ENCODE measurements around the gene KCNC2.

The KCNC2 gene

DNA sequence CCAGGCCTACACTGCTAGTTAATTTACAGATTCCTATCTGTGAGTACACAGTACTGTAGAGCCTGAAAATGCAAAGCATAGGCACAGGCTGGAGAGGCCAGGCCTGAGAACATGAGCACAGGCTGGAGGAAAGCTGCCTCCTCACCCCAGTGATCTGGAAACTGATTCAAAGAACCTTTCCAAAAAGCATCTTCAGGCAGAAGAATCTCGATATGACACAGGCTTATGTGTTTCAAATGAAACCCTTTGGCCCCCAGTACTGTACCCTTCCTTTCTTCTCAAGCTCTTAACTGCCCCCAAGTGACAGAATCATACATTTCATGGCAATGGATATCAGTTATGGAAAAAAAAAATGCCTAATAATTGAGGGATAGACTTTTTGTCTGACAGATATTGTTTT is 122.0 kb downstream of the KCNC2 start:
- DNase-seq (ENCODE audit: low read depth, low spot score) = no peak
- H3K4me3 ChIP-seq (ENCODE audit: low read depth, low read length) = no peak overlapping the region
- in situ Hi-C loops (cut with HindIII; ENCODE audit: low sequenced_read_pairs) = no loop called here
- TF ChIP-seq, protein P1, sequence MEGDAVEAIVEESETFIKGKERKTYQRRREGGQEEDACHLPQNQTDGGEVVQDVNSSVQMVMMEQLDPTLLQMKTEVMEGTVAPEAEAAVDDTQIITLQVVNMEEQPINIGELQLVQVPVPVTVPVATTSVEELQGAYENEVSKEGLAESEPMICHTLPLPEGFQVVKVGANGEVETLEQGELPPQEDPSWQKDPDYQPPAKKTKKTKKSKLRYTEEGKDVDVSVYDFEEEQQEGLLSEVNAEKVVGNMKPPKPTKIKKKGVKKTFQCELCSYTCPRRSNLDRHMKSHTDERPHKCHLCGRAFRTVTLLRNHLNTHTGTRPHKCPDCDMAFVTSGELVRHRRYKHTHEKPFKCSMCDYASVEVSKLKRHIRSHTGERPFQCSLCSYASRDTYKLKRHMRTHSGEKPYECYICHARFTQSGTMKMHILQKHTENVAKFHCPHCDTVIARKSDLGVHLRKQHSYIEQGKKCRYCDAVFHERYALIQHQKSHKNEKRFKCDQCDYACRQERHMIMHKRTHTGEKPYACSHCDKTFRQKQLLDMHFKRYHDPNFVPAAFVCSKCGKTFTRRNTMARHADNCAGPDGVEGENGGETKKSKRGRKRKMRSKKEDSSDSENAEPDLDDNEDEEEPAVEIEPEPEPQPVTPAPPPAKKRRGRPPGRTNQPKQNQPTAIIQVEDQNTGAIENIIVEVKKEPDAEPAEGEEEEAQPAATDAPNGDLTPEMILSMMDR (IDR thresholded peaks at IDR 0.05; ENCODE audit: low read depth, low read length) = no peak

DNA sequence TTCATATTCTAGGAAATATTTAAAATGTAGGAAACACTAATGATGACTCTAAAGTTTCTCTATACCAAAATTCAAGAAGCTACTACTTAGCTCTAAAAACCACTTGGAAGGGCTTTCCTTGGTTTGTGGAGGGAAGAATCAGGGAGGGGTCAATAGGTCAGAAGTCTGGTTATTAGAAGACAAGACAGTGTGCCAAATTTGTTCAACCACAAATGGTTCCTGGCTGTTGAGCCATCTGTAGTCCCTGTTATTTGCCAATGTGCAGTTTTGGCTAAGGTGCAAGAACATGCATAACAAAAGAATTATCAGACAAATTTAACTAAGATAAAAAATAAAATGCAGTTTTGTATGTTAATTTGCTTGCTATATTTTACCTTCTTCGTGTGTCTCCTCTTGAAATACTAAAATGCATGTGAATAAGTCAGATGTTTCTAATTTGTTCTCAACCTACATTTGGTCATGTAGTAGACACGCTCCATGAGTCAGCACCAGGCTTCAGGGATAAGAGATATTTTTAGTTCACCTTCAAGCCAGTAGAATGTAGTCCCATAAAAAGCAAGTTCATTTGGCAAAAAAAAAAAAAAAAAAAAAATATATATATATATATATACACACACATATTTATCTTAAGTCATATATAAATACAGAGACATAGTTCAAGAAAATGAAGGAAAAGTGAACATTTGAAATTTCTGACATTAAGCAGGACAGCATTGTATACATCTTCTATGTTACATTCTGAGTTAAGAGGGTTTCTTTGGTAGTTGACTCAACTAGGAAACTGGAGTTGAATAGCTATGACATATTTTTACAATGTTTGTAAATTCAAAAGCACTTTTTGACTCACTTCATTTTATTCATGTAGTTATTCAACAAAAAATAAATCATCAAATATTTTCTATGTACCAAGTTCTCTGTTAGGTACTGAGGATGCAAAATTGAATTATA is 123.3 kb downstream of the KCNC2 start:
- TF ChIP-seq, protein P1 (IDR thresholded peaks at IDR 0.05; ENCODE audit: low read depth, low read length) = no peak
- H3K4me3 ChIP-seq (ENCODE audit: low read depth, low read length) = no peak overlapping the region
- DNase-seq (ENCODE audit: low read depth, low spot score) = peak; percentile 65
- in situ Hi-C loops (cut with HindIII; ENCODE audit: low sequenced_read_pairs) = no loop called here

DNA sequence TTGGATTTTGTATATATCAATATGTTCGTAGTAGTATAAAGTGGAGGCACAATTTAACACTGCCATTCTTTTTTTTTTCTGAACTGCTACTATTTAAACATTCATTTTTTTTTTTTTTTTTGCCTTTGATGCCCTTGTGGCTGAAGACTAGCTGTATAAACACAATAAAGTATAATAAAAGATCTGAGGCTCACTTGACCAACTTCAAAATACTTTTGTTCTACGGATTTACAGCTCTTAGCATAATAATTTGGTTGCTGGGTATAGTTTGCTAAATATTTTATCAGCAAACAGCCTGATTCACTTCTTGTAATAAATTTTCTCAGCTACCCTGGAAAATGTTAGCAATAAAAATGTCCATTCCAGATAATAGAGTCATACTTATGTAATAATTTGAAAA is 128.3 kb downstream of the KCNC2 start:
- TF ChIP-seq, protein P1 (IDR thresholded peaks at IDR 0.05; ENCODE audit: low read depth, low read length) = no peak
- in situ Hi-C loops (cut with HindIII; ENCODE audit: low sequenced_read_pairs) = no loop called here
- DNase-seq (ENCODE audit: low read depth, low spot score) = no peak
- H3K4me3 ChIP-seq (ENCODE audit: low read depth, low read length) = no peak overlapping the region

DNA sequence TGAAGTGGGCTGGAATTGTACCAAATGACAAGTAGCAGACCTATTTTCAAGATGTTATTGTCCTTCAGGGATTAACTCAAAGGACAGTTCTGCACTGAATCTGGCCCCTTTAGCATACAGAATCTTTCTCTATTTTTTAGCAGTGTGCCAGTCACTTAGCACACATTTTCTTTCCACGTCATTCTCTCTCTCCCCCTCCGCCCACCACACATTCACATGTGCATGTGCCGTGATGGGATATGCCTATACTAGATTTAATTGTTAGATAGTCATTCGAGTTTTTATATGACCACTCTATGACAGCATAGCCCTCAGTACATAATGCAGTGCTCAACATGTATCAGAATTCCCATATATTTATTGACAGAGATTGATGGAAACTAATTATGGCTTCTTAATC is 129.1 kb downstream of the KCNC2 start:
- in situ Hi-C loops (cut with HindIII; ENCODE audit: low sequenced_read_pairs) = no loop called here
- H3K4me3 ChIP-seq (ENCODE audit: low read depth, low read length) = no peak overlapping the region
- TF ChIP-seq, protein P1 (IDR thresholded peaks at IDR 0.05; ENCODE audit: low read depth, low read length) = no peak
- no peak for DNase-seq (ENCODE audit: low read depth, low spot score)

DNA sequence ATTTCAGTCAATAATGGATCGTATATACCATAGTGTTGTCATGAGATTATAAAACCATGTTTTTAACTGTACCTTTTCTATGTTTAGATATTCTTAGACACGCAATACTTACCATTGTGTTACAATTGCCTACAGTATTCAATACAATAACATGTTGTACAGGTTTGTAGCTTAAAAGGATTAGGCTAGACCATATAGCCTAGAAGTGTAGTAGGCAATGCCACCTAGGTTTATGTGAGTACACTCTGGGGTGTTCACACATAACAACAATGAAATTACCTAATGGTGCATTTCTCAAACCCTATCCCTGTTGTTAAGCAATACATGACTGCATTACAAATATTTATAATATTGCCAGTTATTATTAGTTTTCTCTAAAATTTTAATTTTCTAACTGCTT is 144.2 kb downstream of the KCNC2 start:
- in situ Hi-C loops (cut with HindIII; ENCODE audit: low sequenced_read_pairs) = no loop called here
- TF ChIP-seq, protein P1 (IDR thresholded peaks at IDR 0.05; ENCODE audit: low read depth, low read length) = no peak
- no peak overlapping the region for H3K4me3 ChIP-seq (ENCODE audit: low read depth, low read length)
- DNase-seq (ENCODE audit: low read depth, low spot score) = no peak

DNA sequence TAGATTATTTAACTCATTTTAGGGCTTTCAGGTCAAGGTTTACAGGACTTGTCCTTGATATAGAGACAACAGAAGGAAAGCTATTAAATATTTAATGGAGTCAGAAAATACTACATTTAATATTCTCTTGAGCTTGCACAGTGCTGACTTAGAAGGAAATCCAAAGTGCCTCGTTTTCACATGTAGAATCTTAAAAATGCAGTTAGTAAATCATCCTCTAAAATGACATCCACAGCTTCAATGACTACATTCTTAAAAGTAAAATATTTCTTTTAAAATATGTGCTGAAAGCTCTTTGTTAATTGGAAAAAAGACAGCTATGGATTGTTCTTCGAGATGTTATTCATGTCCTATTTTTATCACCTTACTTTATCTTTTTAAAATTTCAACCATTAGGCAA is 146.9 kb downstream of the KCNC2 start:
- TF ChIP-seq, protein P1 (IDR thresholded peaks at IDR 0.05; ENCODE audit: low read depth, low read length) = no peak
- DNase-seq (ENCODE audit: low read depth, low spot score) = no peak
- in situ Hi-C loops (cut with HindIII; ENCODE audit: low sequenced_read_pairs) = no loop called here
- H3K4me3 ChIP-seq (ENCODE audit: low read depth, low read length) = no peak overlapping the region
